ENCODE data around the gene RAB25. TPM values are rescaled to one million over a fixed set of nuclear protein-coding genes. Genes with fewer than 3 reads are reported as not detected.
"Not testable (repeated sequence)": the region's sequence is repeated elsewhere in the genome, so short reads cannot be mapped to it uniquely, and the experiment has no call there.

Gene RAB25
- total RNA-seq, 4 donors from 2014 or later: 190 to 482 (median 272) TPM

- Histone ChIP-seq H3K27me3 (no peaks in the 10 kb centered on the region), H3K4me1 (no peaks in the 10 kb centered on the region), H3K27ac (no peak overlapping the region), H3K36me3 (no peaks in the 10 kb centered on the region), H3K4me3 (no peak overlapping the region), H3K9me3 (no peaks in the 10 kb centered on the region)
- TF ChIP-seq POLR2A (IDR thresholded peaks at IDR 0.05) (no peak), CTCF (IDR thresholded peaks at IDR 0.05) (no peak)
- no peak for DNase-seq
- intact Hi-C loops (cut with DNase I): no loop called here
- 70 to 87% methylated on average over 4 of the region's 4 CpGs for WGBS, 2 donors
Measured at GRCh38 chr1:156026588-156026987, 34.4 kb upstream of the RAB25 start.

- intact Hi-C loops (cut with DNase I): no loop called here
- Histone ChIP-seq H3K9me3 (no peaks in the 10 kb centered on the region), H3K27ac (no peak overlapping the region), H3K4me3 (no peak overlapping the region), H3K27me3 (no peaks in the 10 kb centered on the region), H3K36me3 (peaks cover 0 to 23% (median 13%) of the 10 kb centered on the region in 3 donors), H3K4me1 (no peaks in the 10 kb centered on the region)
- no peak for TF ChIP-seq POLR2A (IDR thresholded peaks at IDR 0.05)
- no peak for TF ChIP-seq CTCF (IDR thresholded peaks at IDR 0.05)
- DNase-seq: no peak
- 53% methylated on average over 6 of the region's 6 CpGs for WGBS, 2 donors
Measured at GRCh38 chr1:156033011-156033410, 27.9 kb upstream of the RAB25 start.

DNA sequence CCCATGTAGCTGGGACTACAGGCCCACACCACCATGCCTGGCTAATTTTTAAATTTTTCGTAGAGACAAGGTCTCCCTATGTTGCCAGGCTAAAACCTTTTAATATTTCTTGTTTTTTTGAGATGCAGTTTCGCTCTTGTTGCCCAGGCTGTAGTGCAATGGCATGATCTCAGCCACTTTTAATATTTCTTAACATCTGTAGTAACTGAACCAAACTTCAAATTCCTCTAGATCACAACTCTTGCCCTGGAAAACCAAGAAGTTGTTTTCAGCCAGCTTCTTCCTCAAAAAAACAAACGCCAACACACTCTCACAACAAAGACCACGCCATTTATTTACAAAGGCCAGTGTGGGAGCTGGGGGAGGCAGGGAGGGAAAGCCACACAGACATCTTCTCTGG, 26.0 kb upstream of the RAB25 start:
- H3K4me1 ChIP-seq; H3K4me3 ChIP-seq; H3K27me3 ChIP-seq; DNase-seq; H3K27ac ChIP-seq; intact Hi-C loops (cut with DNase I); H3K9me3 ChIP-seq: not testable (repeated sequence)
- WGBS, 2 donors: 87 to 93% methylated on average over 4 of the region's 4 CpGs
- peaks cover 0 to 42% (median 16%) of the 10 kb centered on the region in 3 donors for H3K36me3 ChIP-seq

GRCh38 chr1:156042828-156043227, 18.1 kb upstream of the RAB25 start:
- intact Hi-C loops (cut with DNase I): no loop called here
- no peaks in the 10 kb centered on the region for H3K9me3 ChIP-seq
- WGBS, 2 donors: 87 to 88% methylated on average over 3 of the region's 3 CpGs
- TF ChIP-seq CTCF (IDR thresholded peaks at IDR 0.05) (no peak), POLR2A (IDR thresholded peaks at IDR 0.05) (no peak)
- no peak for DNase-seq
- no peak overlapping the region for H3K27ac ChIP-seq
- H3K36me3 ChIP-seq: peaks cover 11 to 98% (median 16%) of the 10 kb centered on the region in 3 donors
- no peaks in the 10 kb centered on the region for H3K27me3 ChIP-seq
- no peak overlapping the region for H3K4me3 ChIP-seq
- peaks cover 0 to 4% (median 0%) of the 10 kb centered on the region in 3 donors for H3K4me1 ChIP-seq

DNA sequence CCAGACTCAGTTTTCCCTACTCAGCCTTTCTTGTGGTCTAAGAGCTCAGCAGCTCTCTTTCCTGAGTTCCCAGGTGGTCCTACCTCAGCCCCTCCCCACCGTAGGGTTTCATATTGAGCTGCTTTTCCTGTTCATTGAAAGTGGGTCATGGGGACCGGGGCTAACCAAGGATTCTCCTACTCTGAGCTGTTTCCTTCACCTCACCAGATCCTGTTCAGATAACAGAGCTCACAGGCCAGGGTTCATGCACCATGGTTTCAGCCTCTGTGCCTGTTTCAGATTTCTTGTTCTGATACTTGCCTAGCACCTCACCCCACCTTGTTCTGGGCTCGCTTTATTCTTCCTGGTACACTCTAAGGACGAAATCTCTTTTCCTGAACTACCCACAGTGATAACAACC, 15.9 kb upstream of the RAB25 start:
- TF ChIP-seq CTCF (IDR thresholded peaks at IDR 0.05): no peak
- TF ChIP-seq POLR2A (IDR thresholded peaks at IDR 0.05): no peak
- no peak overlapping the region for H3K27ac ChIP-seq
- no peak for DNase-seq
- peaks cover 0 to 4% (median 0%) of the 10 kb centered on the region in 3 donors for H3K4me1 ChIP-seq
- intact Hi-C loops (cut with DNase I): no loop called here
- WGBS, 2 donors: 79 to 90% methylated on average over 4 of the region's 4 CpGs
- H3K9me3 ChIP-seq: no peaks in the 10 kb centered on the region
- no peaks in the 10 kb centered on the region for H3K27me3 ChIP-seq
- H3K36me3 ChIP-seq: peaks cover 11 to 98% (median 11%) of the 10 kb centered on the region in 3 donors
- no peak overlapping the region for H3K4me3 ChIP-seq

DNA sequence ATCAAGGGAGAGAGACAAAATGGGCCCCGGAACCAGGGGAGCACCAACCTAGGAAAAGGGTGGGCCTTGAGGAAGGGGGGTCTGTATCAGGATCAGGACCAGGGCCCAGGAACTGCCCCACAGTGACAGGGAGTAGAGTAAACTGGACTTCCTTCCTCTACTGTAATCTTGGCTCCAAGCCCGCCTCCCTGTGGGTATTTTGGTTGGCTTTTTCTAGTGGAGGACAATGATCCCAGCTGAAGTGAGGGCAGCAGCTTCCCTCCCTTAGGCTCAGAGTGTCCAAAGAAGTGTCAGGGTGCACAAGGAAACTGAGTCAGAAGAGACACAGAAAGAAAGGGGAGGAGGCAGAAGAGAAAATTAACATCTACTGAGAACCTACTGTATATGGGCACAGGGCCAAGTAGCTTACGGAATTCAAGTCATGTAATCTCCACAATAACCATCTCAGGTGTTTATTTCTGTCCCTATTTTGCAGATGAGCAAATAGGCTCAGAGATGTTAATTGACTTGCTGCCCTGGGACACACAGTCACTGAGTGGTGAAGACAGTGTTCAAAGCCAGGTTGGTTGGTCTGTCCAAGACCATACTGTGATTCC, 12.2 kb upstream of the RAB25 start:
- WGBS, 2 donors: 74 to 100% methylated on average over 1 to 2 of the region's 3 CpGs
- peaks cover 0 to 73% (median 3%) of the 10 kb centered on the region in 3 donors for H3K36me3 ChIP-seq
- no peak overlapping the region for H3K4me3 ChIP-seq
- no peak overlapping the region for H3K27ac ChIP-seq
- intact Hi-C loops (cut with DNase I): no loop called here
- H3K4me1 ChIP-seq: peaks cover 0 to 16% (median 0%) of the 10 kb centered on the region in 3 donors
- TF ChIP-seq CTCF (IDR thresholded peaks at IDR 0.05) (no peak), POLR2A (IDR thresholded peaks at IDR 0.05) (no peak)
- no peaks in the 10 kb centered on the region for H3K9me3 ChIP-seq
- no peaks in the 10 kb centered on the region for H3K27me3 ChIP-seq
- no peak for DNase-seq
